Measurements from ENCODE around the gene FAM228B.

DNA sequence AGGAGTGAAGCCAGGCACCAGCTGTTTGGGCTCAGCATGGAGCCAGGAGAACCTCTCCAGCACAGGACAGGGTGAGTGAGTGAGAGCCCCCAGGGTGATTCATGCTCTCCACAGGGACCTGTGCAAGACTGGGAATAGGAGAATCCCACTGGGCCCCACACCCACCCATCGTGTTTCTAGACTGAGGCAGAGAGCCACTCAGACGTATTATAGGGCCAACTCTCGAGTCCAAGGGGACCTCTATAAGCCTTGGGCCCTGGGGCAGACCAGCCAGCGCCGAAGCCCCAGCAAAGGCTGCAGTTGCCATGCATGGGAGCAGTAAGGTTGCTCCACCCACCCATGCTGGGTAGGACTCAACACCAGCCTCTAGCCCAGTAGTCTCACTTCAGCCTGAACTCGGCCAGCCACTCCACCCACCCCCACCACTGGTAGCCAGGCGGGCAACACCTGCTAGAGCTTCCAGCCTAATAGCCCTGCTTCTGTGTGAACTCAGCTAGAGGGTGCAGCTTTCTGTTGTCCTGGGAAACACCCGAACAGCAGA lies 19.1 kb upstream of the FAM228B start:
- TF ChIP-seq, protein P1, sequence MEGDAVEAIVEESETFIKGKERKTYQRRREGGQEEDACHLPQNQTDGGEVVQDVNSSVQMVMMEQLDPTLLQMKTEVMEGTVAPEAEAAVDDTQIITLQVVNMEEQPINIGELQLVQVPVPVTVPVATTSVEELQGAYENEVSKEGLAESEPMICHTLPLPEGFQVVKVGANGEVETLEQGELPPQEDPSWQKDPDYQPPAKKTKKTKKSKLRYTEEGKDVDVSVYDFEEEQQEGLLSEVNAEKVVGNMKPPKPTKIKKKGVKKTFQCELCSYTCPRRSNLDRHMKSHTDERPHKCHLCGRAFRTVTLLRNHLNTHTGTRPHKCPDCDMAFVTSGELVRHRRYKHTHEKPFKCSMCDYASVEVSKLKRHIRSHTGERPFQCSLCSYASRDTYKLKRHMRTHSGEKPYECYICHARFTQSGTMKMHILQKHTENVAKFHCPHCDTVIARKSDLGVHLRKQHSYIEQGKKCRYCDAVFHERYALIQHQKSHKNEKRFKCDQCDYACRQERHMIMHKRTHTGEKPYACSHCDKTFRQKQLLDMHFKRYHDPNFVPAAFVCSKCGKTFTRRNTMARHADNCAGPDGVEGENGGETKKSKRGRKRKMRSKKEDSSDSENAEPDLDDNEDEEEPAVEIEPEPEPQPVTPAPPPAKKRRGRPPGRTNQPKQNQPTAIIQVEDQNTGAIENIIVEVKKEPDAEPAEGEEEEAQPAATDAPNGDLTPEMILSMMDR (IDR thresholded peaks at IDR 0.05): no peak
- TF ChIP-seq POLR2A (IDR thresholded peaks at IDR 0.05) (no peak), EP300 (IDR thresholded peaks at IDR 0.05) (no peak)
